Cardiac muscle cell (in vitro differentiated cells and primary cell): ENCODE measurements around the gene VPS4A. TPM values are rescaled to one million over a fixed set of nuclear protein-coding genes. Genes with fewer than 3 reads are reported as not detected.
"Not testable (repeated sequence)": the region's sequence is repeated elsewhere in the genome, so short reads cannot be mapped to it uniquely, and the experiment has no call there.

Source experiments
- DNase-seq, 2 donors: peaks; one replicate each; pipeline versions ENCODE4 v3.0.0 to v3.0.0-alpha.2; 2010 to 2017; ENCODE audit warnings: low read depth in 1 of 2, low spot score in 1 of 2
- H3K27ac ChIP-seq: fragments of 200-600 bp; sonication (generic); 2 replicates; pipeline ENCODE4 v1.5.1; 2016
- H3K27me3 ChIP-seq: fragments of 200-600 bp; sonication (generic); 2 replicates; pipeline ENCODE4 v1.6.0; 2016; ENCODE audit warnings: control low read depth
- H3K36me3 ChIP-seq: fragments of 200-600 bp; sonication (generic); 2 replicates; pipeline ENCODE4 v1.5.1; 2016; ENCODE audit warnings: control low read depth
- H3K4me1 ChIP-seq: fragments of 200-600 bp; sonication (generic); 2 replicates; pipeline ENCODE4 v1.8.1; 2017; ENCODE audit warnings: low read depth, mild to moderate bottlenecking, mixed run types
- H3K4me3 ChIP-seq: fragments of 200-600 bp; sonication (generic); 2 replicates; pipeline ENCODE4 v1.5.1; 2016; ENCODE audit warnings: mild to moderate bottlenecking
- H3K9me3 ChIP-seq: fragments of 200-600 bp; sonication (generic); 2 replicates; pipeline ENCODE4 v1.5.1; 2017; ENCODE audit warnings: low read depth, mild to moderate bottlenecking, control low read depth
- CTCF ChIP-seq: IDR thresholded peaks from 2 replicates; pipeline ENCODE4 v1.5.1; 2012; ENCODE audit warnings: low read depth, mild to moderate bottlenecking, low read length
- polyA plus RNA-seq: library from polyadenylated mRNA; unstranded; fragments of >200 nt; fragmentation: Nextera tagmentation; extraction: Ambion mirVana; gene quantifications from 2 replicates; pipeline ENCODE4 v1.2.1, GENCODE V29; 2016
- total RNA-seq: library from RNA; depleted of rRNA; stranded (reverse); fragments of >200 nt; gene quantifications from 2 replicates; pipeline ENCODE4 v1.2.3, GENCODE V29; 2016

Gene VPS4A
- total and polyA plus RNA-seq, 2 experiments from 2014 or later, result 30.8 to 52.2 TPM

- no peak for TF ChIP-seq CTCF
- no peaks in the 10 kb centered on the region for H3K27me3 ChIP-seq
- DNase-seq, result no peak
These were observed 37.1 kb downstream of the VPS4A start for GRCh38 chr16:69348222-69348621.

GRCh38 chr16:69349536-69349935 lies 38.4 kb downstream of the VPS4A start:
- no peak for DNase-seq
- Histone ChIP-seq H3K4me3 (no peak overlapping the region), H3K27ac (no peak overlapping the region), H3K9me3 (no peaks in the 10 kb centered on the region), H3K27me3 (no peaks in the 10 kb centered on the region), H3K4me1 (no peaks in the 10 kb centered on the region), H3K36me3 (peaks cover 8% of the 10 kb centered on the region)
- no peak for TF ChIP-seq CTCF

More at GRCh38 chr16:69348222-69348621, 37.1 kb downstream of the VPS4A start:
- Histone ChIP-seq H3K27ac (no peak overlapping the region), H3K36me3 (peaks cover 3% of the 10 kb centered on the region), H3K4me1 (no peaks in the 10 kb centered on the region), H3K9me3 (no peaks in the 10 kb centered on the region), H3K4me3 (no peak overlapping the region)

- Histone ChIP-seq H3K27ac (no peak overlapping the region), H3K4me1 (no peaks in the 10 kb centered on the region), H3K36me3 (peaks cover 13% of the 10 kb centered on the region), H3K27me3 (no peaks in the 10 kb centered on the region), H3K4me3 (no peak overlapping the region), H3K9me3 (no peaks in the 10 kb centered on the region)
- DNase-seq, result no peak
- TF ChIP-seq CTCF, result no peak
These were observed 39.5 kb downstream of the VPS4A start for GRCh38 chr16:69350536-69351133.

GRCh38 chr16:69351309-69352027 lies 40.3 kb downstream of the VPS4A start, which contains the start of gene TMED6:
Gene TMED6, minus strand, starts transcription at chr16:69351786. Its CDS starts 33 bp downstream, at chr16:69351753.
- DNase-seq, result no peak
- H3K36me3 ChIP-seq, result peaks cover 15% of the 10 kb centered on the region
- H3K9me3 ChIP-seq, result no peaks in the 10 kb centered on the region
- H3K27me3 ChIP-seq, result no peaks in the 10 kb centered on the region
- no peaks in the 10 kb centered on the region for H3K4me1 ChIP-seq
- no peak for TF ChIP-seq CTCF
- no peak within 1 kb of the TSS for H3K4me3 ChIP-seq
- peak within 1 kb of the TSS; percentile 23 for H3K27ac ChIP-seq

- not testable (repeated sequence) for DNase-seq, H3K4me3 ChIP-seq, H3K9me3 ChIP-seq
These were observed 48.9 kb downstream of the VPS4A start for GRCh38 chr16:69360070-69360469.

GRCh38 chr16:69363281-69363717 lies 52.1 kb downstream of the VPS4A start:
- no peaks in the 10 kb centered on the region for H3K9me3 ChIP-seq
- H3K27ac ChIP-seq, result no peak overlapping the region
- no peak for TF ChIP-seq CTCF

More at GRCh38 chr16:69360070-69360469, 48.9 kb downstream of the VPS4A start:
- peaks cover 21% of the 10 kb centered on the region for H3K36me3 ChIP-seq
- H3K27me3 ChIP-seq, H3K27ac ChIP-seq, H3K4me1 ChIP-seq: not testable (repeated sequence)

More at GRCh38 chr16:69363281-69363717, 52.1 kb downstream of the VPS4A start:
- no peaks in the 10 kb centered on the region for H3K4me1 ChIP-seq
- H3K4me3 ChIP-seq, result no peak overlapping the region
- DNase-seq, result no peak
- no peaks in the 10 kb centered on the region for H3K27me3 ChIP-seq
- peaks cover 39% of the 10 kb centered on the region for H3K36me3 ChIP-seq
